ENCODE measurements around the gene AGPS.

- TF ChIP-seq CTCF (IDR thresholded peaks at IDR 0.05) (no peak), EZH2 (IDR thresholded peaks at IDR 0.05; ENCODE audit: borderline replicate concordance, insufficient read depth, low read depth, low read length, poor library complexity, severe bottlenecking) (no peak)
Measured at GRCh38 chr2:177543007-177543760, 150.6 kb downstream of the AGPS start.

All from B cell (primary cell).